Measurements from ENCODE around the gene HPS1. TPM values are rescaled to one million over a fixed set of nuclear protein-coding genes. Genes with fewer than 3 reads are reported as not detected.

Gene HPS1
- total and polyA plus RNA-seq, 2 of the 8 experiments (the other 6 are each of a cell fraction or from before 2014, with no cell fraction given) = 38.7 to 61.7 TPM

GRCh38 chr10:98431016-98431415 lies 15.7 kb downstream of the HPS1 start:
- Histone ChIP-seq H2BK15ac (ENCODE audit: low read length) (no peak overlapping the region), H2BK120ac (replicated peaks; ENCODE audit: low read depth, low read length) (no peak overlapping the region), H3K18ac (ENCODE audit: extremely low read depth, low read length) (no peak overlapping the region), H3K23ac (ENCODE audit: insufficient read length) (no peak overlapping the region), H3K4me1 (replicated peaks in 1 of 4; ENCODE audit: control insufficient read depth in 3 of 4, insufficient read depth in 4 of 4, low read length in 3 of 4) (no peaks in the 10 kb centered on the region), H3K14ac (ENCODE audit: insufficient read length) (no peak overlapping the region), H3K4me3 (ENCODE audit: extremely low read depth in 1 of 4, insufficient read depth in 2 of 4, low read depth in 3 of 4, low read length in 4 of 4) (no peak overlapping the region), H4K20me1 (replicated peaks in 1 of 2; ENCODE audit: control insufficient read depth in 1 of 2, insufficient read depth in 2 of 2, low read length in 2 of 2) (no peaks in the 10 kb centered on the region), H3K4ac (replicated peaks; ENCODE audit: insufficient read length, low read depth, low read length) (no peak overlapping the region), H4K91ac (replicated peaks; ENCODE audit: insufficient read length, low read length) (no peak overlapping the region), H3K36me3 (ENCODE audit: control insufficient read depth in 2 of 4, insufficient read depth in 4 of 4, low read length in 3 of 4) (peaks cover 2 to 56% (median 35%) of the 10 kb centered on the region in 4 experiments; a peak in 6 of 8 replicates), H2AFZ (ENCODE audit: low read length) (no peak overlapping the region), H3K27ac (ENCODE audit: low read depth, low read length) (no peak overlapping the region), H4K8ac (ENCODE audit: extremely low read depth, insufficient read depth, low read length) (no peak overlapping the region), H4K5ac (ENCODE audit: insufficient read length, low read depth, low read length) (no peak overlapping the region), H2BK12ac (ENCODE audit: low read depth, low read length) (no peak overlapping the region), H3K4me2 (ENCODE audit: insufficient read depth in 1 of 2, low read depth in 2 of 2, low read length in 2 of 2) (no peak overlapping the region), H3K27me3 (replicated peaks in 1 of 4; ENCODE audit: control insufficient read depth in 3 of 4, extremely low read depth in 1 of 4, insufficient read depth in 3 of 4, low read length in 3 of 4) (no peaks in the 10 kb centered on the region), H2BK5ac (ENCODE audit: low read depth, low read length) (no peak overlapping the region), H3K23me2 (ENCODE audit: low read depth, low read length) (no peaks in the 10 kb centered on the region), H3K9ac (replicated peaks in 1 of 4; ENCODE audit: extremely low read depth in 1 of 4, low read depth in 3 of 4, low read length in 3 of 4) (no peak overlapping the region), H3K79me2 (ENCODE audit: control insufficient read depth in 1 of 2, insufficient read depth in 2 of 2, low read length in 2 of 2) (no peaks in the 10 kb centered on the region), H2AK5ac (ENCODE audit: low read depth, low read length) (no peak overlapping the region), H3K9me3 (ENCODE audit: insufficient read depth in 2 of 2, low read depth in 1 of 2, low read length in 1 of 2) (peaks cover 3 to 8% of the 10 kb centered on the region in 2 experiments; a peak in 3 of 4 replicates), H3K56ac (replicated peaks; ENCODE audit: insufficient read length, low read depth, low read length) (no peak overlapping the region), H3K79me1 (ENCODE audit: low read depth, low read length) (no peaks in the 10 kb centered on the region; the same call in 1 of the 2 replicates), H2BK20ac (ENCODE audit: low read length) (no peak overlapping the region)
- TF ChIP-seq EZH2 (IDR thresholded peaks at IDR 0.05; ENCODE audit: low read depth, low read length, severe bottlenecking) = no peak
- no peak for TF ChIP-seq BRCA1 (IDR thresholded peaks at IDR 0.05; ENCODE audit: low read depth, low read length)
- no peak for TF ChIP-seq CTBP2 (IDR thresholded peaks at IDR 0.05; ENCODE audit: borderline replicate concordance, insufficient read depth, insufficient read length, low read length)
- TF ChIP-seq EGR1 (IDR thresholded peaks at IDR 0.05; ENCODE audit: borderline replicate concordance, low read depth, low read length) = no peak
- no peak for TF ChIP-seq BACH1 (IDR thresholded peaks at IDR 0.05; ENCODE audit: low read length)
- TF ChIP-seq JUN (IDR thresholded peaks at IDR 0.05; ENCODE audit: low read depth, low read length) = no peak
- no peak for TF ChIP-seq POLR2A (IDR thresholded peaks at IDR 0.05; ENCODE audit: control extremely low read depth in 1 of 2, low read depth in 2 of 2, low read length in 2 of 2)
- DNase-seq (ENCODE audit: low read depth in 1 of 2, low spot score in 2 of 2) (no peak), FAIRE-seq (no peak)
- CTCF ChIA-PET (ENCODE audit: partially characterized antibody) = interaction anchor here (1.9 kb wide), 1 partner anchor 36 kb away, joined by 4 read pairs; no protein-coding TSS in a partner anchor
- WGBS, 2 experiments (ENCODE audit: extremely low coverage in 1 of 2, insufficient coverage in 1 of 2, insufficient read length in 1 of 2, insufficient replicate concordance in 2 of 2, low coverage in 1 of 2, low lambda C conversion rate in 2 of 2, missing lambda C conversion rate in 1 of 2) = 92% methylated on average over 8 of the region's 8 CpGs; no CpG with 5 or more reads in 1 of the 2 experiments
- POLR2A ChIA-PET (ENCODE audit: partially characterized antibody) = interaction anchor here (0.9 kb wide), 1 partner anchor 15 kb away, joined by 4 read pairs; no protein-coding TSS in a partner anchor

Data from H1 (cell line).